GM12872 (cell line): Measurements from ENCODE around the gene ATRN.

Source experiments
- CTCF ChIP-seq: IDR thresholded peaks from 3 replicates; pipeline ENCODE4 v1.5.1; 2011; ENCODE audit warnings: low read depth, mild to moderate bottlenecking, low read length, moderate library complexity; ENCODE audit not compliant: insufficient read depth

The ATRN gene

DNA sequence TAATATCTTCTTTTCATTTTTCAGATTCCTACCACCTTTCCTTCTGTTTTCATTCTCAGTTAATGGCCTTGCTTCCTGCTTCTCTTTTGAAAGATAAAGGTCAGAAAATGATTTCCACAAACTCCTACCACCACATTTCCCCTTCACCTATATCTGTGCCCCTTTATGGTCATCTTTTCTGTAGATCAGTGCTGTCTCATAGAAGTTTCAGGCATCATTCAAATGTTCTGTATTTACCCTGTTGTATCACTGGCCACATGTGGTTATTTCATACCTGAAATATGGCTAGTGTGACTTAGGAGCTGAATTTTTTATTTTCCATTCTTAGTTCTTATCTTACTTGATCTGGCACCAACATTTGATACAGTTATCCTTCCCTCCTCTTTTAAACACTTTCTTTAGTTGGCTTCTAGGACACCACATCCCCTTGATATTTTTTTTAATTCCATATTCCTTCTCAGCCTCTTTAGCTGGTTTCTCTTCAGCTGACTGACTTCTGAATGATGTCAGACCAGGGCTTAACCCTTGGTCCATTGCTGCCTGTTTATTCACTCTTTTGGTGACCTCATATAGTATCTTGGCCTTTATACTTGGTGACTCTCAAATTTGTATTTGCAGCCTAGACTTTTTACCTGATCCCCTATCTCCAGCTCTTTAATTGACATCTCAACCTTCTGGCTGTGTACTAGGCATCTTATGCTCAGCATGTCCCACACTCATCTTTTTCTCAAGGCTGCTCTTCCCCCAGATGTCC lies 81.0 kb downstream of the ATRN start:
- TF ChIP-seq CTCF, result no peak

- TF ChIP-seq CTCF, result no peak
These were observed 82.8 kb downstream of the ATRN start for GRCh38 chr20:3553663-3554062.

DNA sequence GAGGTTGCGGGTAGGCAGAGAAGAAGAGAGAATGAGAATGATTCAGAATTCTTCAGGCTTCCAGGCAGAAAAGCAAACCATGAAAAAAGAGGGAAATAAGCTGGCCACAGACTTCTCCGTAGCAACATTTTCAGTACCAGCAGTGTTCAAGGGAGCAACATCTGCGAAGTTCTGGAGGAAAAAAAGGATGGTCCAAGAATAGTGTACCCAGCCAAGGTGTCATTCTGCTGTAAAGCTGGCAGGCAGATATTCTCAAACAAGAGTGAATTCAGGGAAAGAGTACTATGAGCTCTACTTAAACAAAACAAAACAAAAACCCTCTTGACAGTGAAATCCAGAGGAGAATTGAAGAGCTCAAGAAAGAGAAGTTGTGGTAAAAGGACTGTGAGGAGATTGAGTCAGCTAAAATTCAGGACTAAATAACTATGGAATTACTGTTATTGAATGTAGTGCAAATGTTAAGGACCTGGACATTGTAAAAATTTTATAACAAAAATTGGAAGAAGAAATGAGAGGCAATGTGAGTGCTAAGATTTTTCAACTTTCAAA lies 86.5 kb downstream of the ATRN start:
- no peak for TF ChIP-seq CTCF

DNA sequence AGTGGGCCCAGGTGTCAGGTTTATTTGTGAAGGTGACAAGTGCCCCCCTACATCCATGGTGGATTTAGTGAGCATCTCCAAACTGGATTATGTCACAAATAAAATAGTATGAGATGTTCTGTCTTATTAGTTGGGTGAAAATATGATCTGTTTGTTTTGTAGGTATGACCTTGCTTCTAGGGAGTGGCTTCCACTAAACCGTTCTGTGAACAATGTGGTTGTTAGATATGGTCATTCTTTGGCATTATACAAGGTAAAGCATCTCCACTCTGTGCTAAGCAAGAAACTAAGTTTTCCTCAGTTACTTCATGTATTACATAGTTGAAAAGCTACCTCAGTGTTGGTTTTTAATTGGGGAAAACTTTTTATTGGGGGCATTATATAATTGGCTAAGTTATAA lies 88.4 kb downstream of the ATRN start:
- no peak for TF ChIP-seq CTCF

GRCh38 chr20:3559637-3560036 lies 88.8 kb downstream of the ATRN start:
- TF ChIP-seq CTCF, result no peak

DNA sequence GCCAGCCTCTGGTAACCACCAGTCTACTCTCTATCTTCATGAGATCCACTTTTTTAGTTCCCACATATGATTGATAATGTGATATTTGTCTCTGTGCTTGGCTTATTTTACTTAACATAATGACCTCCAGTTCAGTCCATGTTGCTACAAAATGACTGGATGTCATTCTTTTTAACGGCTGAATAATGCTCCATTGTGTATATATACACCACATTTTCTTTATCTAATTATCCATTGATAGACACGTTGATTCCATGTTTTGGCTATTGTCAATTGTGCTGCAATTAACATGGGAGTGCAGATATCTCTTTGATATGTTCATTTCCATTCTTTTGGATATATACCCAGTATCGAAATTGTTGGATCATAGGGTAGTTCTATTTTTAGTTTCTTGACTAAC lies 89.3 kb downstream of the ATRN start:
- TF ChIP-seq CTCF, result no peak

DNA sequence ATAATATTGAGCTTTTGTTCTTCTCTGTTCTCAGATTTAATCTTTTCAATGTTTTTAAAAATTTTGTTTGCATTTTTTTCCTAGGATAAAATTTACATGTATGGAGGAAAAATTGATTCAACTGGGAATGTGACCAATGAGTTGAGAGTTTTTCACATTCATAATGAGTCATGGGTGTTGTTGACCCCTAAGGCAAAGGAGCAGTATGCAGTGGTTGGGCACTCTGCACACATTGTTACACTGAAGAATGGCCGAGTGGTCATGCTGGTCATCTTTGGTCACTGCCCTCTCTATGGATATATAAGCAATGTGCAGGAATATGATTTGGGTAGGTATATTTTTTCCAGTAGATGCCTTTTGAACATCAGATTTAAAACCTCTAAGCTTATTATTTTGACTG lies 89.8 kb downstream of the ATRN start:
- no peak for TF ChIP-seq CTCF
